ENCODE measurements around the gene SLC35A5. TPM values are rescaled to one million over a fixed set of nuclear protein-coding genes. Genes with fewer than 3 reads are reported as not detected.

The SLC35A5 gene
- total and polyA plus RNA-seq, 3 donors from 2014 or later: 51.4 to 64.2 (median 54.9) TPM

- Histone ChIP-seq H3K27ac (no peak overlapping the region), H3K9me3 (no peaks in the 10 kb centered on the region), H3K27me3 (no peaks in the 10 kb centered on the region), H3K4me3 (no peak overlapping the region), H3K36me3 (ENCODE audit: low read depth, missing control alignments) (no peaks in the 10 kb centered on the region), H3K4me1 (no peaks in the 10 kb centered on the region)
- TF ChIP-seq CTCF (IDR thresholded peaks at IDR 0.05): no peak
- TF ChIP-seq POLR2A (IDR thresholded peaks at IDR 0.05): no peak
- WGBS, 2 donors: 56 to 61% methylated on average over 4 of the region's 4 CpGs
- intact Hi-C loops (cut with DNase I; ENCODE audit: low total_unique reads): no loop called here
- DNase-seq: no peak
These were observed 65.6 kb downstream of the SLC35A5 start for GRCh38 chr3:112627419-112627818.

DNA sequence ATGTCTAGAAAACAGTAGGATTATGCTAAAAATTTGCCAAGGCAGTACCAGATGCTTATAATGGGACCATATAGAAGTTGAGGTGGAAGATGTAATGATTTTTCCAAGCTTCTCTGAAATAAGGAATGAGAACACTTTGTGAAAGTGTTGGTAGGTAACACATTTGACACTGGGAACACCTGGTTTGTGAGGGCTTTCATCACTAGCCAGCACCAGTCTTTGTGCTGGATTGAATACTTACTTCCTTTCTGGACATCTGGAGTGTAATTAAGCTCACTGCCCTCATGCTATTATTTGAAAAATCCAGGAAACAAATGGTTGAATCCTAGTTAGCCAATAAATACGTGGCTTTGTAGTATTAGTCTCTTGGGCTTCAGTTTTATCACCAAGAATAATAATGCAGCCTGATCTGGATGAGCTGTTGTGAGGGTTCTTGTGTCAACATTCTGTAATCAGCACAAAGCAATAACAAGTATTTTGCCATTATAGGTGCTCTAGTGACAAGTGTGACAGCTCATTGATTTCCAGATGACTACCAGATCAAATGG, 66.1 kb downstream of the SLC35A5 start:
- H3K4me1 ChIP-seq: no peaks in the 10 kb centered on the region
- no peak overlapping the region for H3K27ac ChIP-seq
- intact Hi-C loops (cut with DNase I; ENCODE audit: low total_unique reads): no loop called here
- DNase-seq: no peak
- H3K36me3 ChIP-seq (ENCODE audit: low read depth, missing control alignments): no peaks in the 10 kb centered on the region
- no peaks in the 10 kb centered on the region for H3K9me3 ChIP-seq
- H3K4me3 ChIP-seq: no peak overlapping the region
- H3K27me3 ChIP-seq: no peaks in the 10 kb centered on the region
- WGBS, 2 donors: 67 to 68% methylated on average over 1 of the region's 1 CpG
- TF ChIP-seq POLR2A (IDR thresholded peaks at IDR 0.05) (no peak), CTCF (IDR thresholded peaks at IDR 0.05) (no peak)

GRCh38 chr3:112629425-112629824, 67.6 kb downstream of the SLC35A5 start:
- 46 to 54% methylated on average over 7 of the region's 7 CpGs for WGBS, 2 donors
- no peaks in the 10 kb centered on the region for H3K4me1 ChIP-seq
- no peak overlapping the region for H3K4me3 ChIP-seq
- H3K27me3 ChIP-seq: no peaks in the 10 kb centered on the region
- no peak overlapping the region for H3K27ac ChIP-seq
- TF ChIP-seq CTCF (IDR thresholded peaks at IDR 0.05) (no peak), POLR2A (IDR thresholded peaks at IDR 0.05) (no peak)
- DNase-seq: peak; percentile 53
- H3K36me3 ChIP-seq (ENCODE audit: low read depth, missing control alignments): no peaks in the 10 kb centered on the region
- H3K9me3 ChIP-seq: no peaks in the 10 kb centered on the region
- intact Hi-C loops (cut with DNase I; ENCODE audit: low total_unique reads): no loop called here

GRCh38 chr3:112631257-112631656, 69.4 kb downstream of the SLC35A5 start:
- Histone ChIP-seq H3K4me1 (no peaks in the 10 kb centered on the region), H3K27me3 (no peaks in the 10 kb centered on the region), H3K27ac (no peak overlapping the region), H3K4me3 (no peak overlapping the region), H3K36me3 (ENCODE audit: low read depth, missing control alignments) (no peaks in the 10 kb centered on the region), H3K9me3 (no peaks in the 10 kb centered on the region)
- intact Hi-C loops (cut with DNase I; ENCODE audit: low total_unique reads): no loop called here
- TF ChIP-seq CTCF (IDR thresholded peaks at IDR 0.05) (no peak), POLR2A (IDR thresholded peaks at IDR 0.05) (no peak)
- 89 to 96% methylated on average over 3 of the region's 3 CpGs for WGBS, 2 donors
- DNase-seq: no peak

- 59 to 64% methylated on average over 4 of the region's 4 CpGs for WGBS, 2 donors
- no peaks in the 10 kb centered on the region for H3K27me3 ChIP-seq
- H3K27ac ChIP-seq: no peak overlapping the region
- H3K36me3 ChIP-seq (ENCODE audit: low read depth, missing control alignments): no peaks in the 10 kb centered on the region
- H3K4me1 ChIP-seq: no peaks in the 10 kb centered on the region
- no peak overlapping the region for H3K4me3 ChIP-seq
- TF ChIP-seq POLR2A (IDR thresholded peaks at IDR 0.05) (no peak), CTCF (IDR thresholded peaks at IDR 0.05) (no peak)
- no peak for DNase-seq
- intact Hi-C loops (cut with DNase I; ENCODE audit: low total_unique reads): no loop called here
- no peaks in the 10 kb centered on the region for H3K9me3 ChIP-seq
These were observed 70.8 kb downstream of the SLC35A5 start for GRCh38 chr3:112632596-112632995.

Data from testis (tissue), 3 donors.